ENCODE results near the gene TSPAN15. TPM values are rescaled to one million over a fixed set of nuclear protein-coding genes. Genes with fewer than 3 reads are reported as not detected.

TSPAN15 gene
- total RNA-seq, 1 donor from 2014 or later, result 49.8 TPM

DNA sequence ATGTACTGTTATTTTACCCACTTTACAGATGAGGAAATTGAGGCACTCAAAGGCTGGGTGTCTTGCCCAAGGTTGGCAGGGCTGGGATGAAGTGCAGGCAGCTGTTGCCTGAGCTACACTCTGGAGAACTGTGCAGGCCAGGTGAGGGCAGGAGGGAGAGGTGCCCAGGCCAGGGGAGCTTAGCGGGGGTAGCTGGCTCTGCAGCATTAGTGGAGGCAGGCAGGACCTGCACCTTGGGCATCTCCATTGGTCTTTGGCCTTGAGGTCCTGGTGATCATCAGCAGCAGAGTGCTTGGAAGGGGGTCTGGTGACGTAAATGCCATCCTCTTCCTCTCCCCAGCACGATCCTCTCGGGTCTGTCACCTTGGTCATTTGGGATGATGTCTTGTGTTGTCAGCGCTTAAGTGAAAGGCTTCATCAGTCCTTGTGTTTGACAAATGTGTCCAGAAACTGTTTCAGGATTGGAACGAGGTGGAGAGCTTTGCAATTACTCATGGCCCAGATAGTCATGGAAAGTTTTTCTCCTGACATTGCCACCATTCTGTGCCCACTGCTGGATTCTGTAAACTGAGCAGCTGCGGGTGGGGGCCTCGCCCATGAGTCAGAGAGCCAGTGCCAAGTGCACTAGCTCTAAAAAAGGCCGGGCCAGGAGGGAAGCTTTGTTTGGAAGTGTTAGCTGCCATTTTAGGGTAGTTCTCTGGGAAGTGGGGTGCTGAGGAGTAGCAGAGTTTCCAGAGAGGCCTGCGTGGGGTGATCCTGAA, 47.6 kb downstream of the TSPAN15 start:
- TF ChIP-seq CTCF (IDR thresholded peaks at IDR 0.05; ENCODE audit: partially characterized antibody, unreplicated experiment), result no peak
- DNase-seq, result no peak
- Mint-ChIP-seq H3K36me3 (ENCODE audit: unreplicated experiment) (peaks cover 5% of the 10 kb centered on the region), H3K27me3 (ENCODE audit: unreplicated experiment) (peaks cover 2% of the 10 kb centered on the region), H3K4me3 (ENCODE audit: unreplicated experiment) (no peak overlapping the region), H3K9me3 (ENCODE audit: unreplicated experiment) (peaks cover 5% of the 10 kb centered on the region), H3K4me1 (ENCODE audit: low read depth, unreplicated experiment) (peaks cover 25% of the 10 kb centered on the region), H3K27ac (ENCODE audit: unreplicated experiment) (peak overlapping the region; percentile 24)

DNA sequence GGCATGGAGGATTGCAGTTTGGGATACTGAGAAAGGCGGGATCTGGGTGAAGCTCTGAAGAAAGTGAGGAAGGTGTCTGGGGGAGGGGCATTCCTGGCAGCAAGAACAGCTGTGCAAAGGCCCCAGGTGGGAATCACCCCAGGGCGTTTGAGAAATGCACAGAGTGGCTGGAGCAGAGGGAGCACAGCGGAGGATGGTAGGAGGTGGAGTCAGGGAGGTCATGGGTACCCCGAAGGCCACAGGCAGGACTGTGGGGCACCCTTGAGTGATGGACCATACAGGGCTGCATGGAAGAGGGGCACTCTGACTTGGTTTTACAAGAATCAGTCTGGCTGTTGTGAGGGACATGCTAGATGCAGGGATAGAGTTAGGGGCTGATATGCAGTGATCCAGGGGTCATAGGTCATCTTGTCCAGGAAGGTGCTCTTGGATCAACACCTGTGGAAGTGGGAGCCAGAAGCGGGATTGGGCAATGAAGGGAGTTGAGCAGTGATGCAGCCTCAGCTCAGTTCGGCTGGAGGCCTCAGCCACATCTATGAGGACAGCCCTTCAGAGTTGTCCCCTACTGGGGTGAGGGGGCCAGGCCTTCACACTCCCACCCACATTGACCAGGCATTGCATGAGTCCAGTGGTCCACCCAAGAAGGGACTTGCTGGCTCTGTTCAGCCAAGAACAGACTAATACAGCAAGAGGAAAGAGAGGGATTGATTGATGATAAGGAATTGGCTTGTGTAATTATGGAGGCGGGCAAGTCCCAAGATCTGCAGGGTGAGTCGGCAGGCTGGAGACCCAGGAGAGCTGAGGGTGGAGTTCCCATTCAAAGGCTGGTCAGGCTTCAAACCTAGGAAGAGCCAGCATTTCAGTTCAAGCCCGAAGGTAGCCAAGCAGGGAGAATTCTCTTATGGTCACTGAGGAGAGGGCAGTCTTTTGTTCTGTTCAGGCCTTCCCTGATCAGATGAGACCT, 48.7 kb downstream of the TSPAN15 start:
- Mint-ChIP-seq H3K27me3 (ENCODE audit: unreplicated experiment) (peaks cover 2% of the 10 kb centered on the region), H3K9me3 (ENCODE audit: unreplicated experiment) (peaks cover 5% of the 10 kb centered on the region), H3K4me1 (ENCODE audit: low read depth, unreplicated experiment) (peaks cover 17% of the 10 kb centered on the region), H3K36me3 (ENCODE audit: unreplicated experiment) (peaks cover 5% of the 10 kb centered on the region), H3K4me3 (ENCODE audit: unreplicated experiment) (peak overlapping the region; percentile 34), H3K27ac (ENCODE audit: unreplicated experiment) (peak overlapping the region; percentile 24)
- DNase-seq, result no peak
- TF ChIP-seq CTCF (IDR thresholded peaks at IDR 0.05; ENCODE audit: partially characterized antibody, unreplicated experiment), result no peak

DNA sequence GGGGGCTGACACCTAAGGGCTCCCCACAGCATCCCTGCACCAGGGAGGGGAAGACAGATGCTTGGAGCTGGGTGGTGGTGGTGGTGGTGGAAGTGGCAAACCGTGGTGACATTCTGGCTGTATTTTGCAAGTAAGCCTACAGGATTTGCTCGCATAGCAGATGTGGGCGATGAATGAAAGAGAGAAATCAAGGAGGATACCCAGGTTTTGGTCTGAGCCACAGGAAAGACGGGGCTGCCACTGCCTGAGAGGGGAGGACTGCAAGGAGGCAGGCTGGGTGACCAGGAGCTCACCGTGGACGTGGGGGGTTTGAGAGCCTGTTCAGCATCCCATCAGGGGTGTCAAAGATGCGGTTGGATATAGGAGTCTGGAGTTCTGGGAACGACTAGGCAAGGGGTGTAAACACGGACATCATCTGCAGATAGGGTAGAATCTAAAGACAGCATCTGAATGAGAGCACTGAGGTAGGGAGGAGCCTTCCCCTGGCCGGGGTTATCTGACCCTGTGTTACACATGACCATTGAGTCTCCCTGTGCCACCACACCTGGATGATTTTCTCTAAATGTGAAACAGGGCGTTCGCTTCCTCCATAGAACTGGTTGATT, 49.7 kb downstream of the TSPAN15 start:
- DNase-seq, result no peak
- no peak for TF ChIP-seq CTCF (IDR thresholded peaks at IDR 0.05; ENCODE audit: partially characterized antibody, unreplicated experiment)
- H3K36me3 Mint-ChIP-seq (ENCODE audit: unreplicated experiment), result peaks cover 5% of the 10 kb centered on the region
- no peak overlapping the region for H3K27ac Mint-ChIP-seq (ENCODE audit: unreplicated experiment)
- no peaks in the 10 kb centered on the region for H3K27me3 Mint-ChIP-seq (ENCODE audit: unreplicated experiment)
- no peak overlapping the region for H3K4me3 Mint-ChIP-seq (ENCODE audit: unreplicated experiment)
- peaks cover 5% of the 10 kb centered on the region for H3K9me3 Mint-ChIP-seq (ENCODE audit: unreplicated experiment)
- peaks cover 17% of the 10 kb centered on the region for H3K4me1 Mint-ChIP-seq (ENCODE audit: low read depth, unreplicated experiment)

DNA sequence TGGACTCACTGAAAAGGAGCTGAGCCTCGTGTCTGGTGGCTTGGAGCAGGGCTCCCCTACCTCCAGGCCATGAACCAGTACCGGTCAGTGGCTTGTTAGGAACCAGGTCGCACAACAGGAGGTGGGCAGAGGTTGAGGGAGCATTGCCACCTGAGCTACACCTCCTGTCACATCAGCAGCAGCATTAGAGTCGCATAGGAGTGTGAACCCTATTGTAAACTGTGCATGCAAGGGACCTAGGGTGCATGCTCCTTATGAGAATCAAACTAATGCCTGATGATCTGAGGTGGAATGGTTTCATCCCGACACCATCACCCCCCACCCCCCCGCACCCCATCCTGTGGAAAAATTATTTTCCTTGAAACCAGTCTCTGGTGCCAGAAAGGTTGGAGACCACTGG, 50.4 kb downstream of the TSPAN15 start:
- Mint-ChIP-seq H3K27me3 (ENCODE audit: unreplicated experiment) (no peaks in the 10 kb centered on the region), H3K27ac (ENCODE audit: unreplicated experiment) (no peak overlapping the region), H3K4me1 (ENCODE audit: low read depth, unreplicated experiment) (peaks cover 17% of the 10 kb centered on the region), H3K36me3 (ENCODE audit: unreplicated experiment) (peaks cover 5% of the 10 kb centered on the region), H3K9me3 (ENCODE audit: unreplicated experiment) (peaks cover 6% of the 10 kb centered on the region), H3K4me3 (ENCODE audit: unreplicated experiment) (no peak overlapping the region)
- DNase-seq, result no peak
- no peak for TF ChIP-seq CTCF (IDR thresholded peaks at IDR 0.05; ENCODE audit: partially characterized antibody, unreplicated experiment)
